ENCODE data around the gene FASTKD2.

- no peak for TF ChIP-seq CTCF (IDR thresholded peaks at IDR 0.05)
- no peak for TF ChIP-seq POLR2A (IDR thresholded peaks at IDR 0.05)
These were observed 67.5 kb downstream of the FASTKD2 start for GRCh38 chr2:206832873-206833272.
